H1 (cell line): ENCODE data around the gene SNX33. TPM values are rescaled to one million over a fixed set of nuclear protein-coding genes. Genes with fewer than 3 reads are reported as not detected.

ENCODE experiments used
- BACH1 ChIP-seq: IDR thresholded peaks from 2 replicates; pipeline ENCODE4 v1.6.1; 2012; ENCODE audit warnings: low read length, improper control_type of control experiment
- CEBPB ChIP-seq: IDR thresholded peaks from 2 replicates; pipeline ENCODE4 v1.6.1; 2012; ENCODE audit warnings: low read depth, low read length
- CHD1 ChIP-seq: IDR thresholded peaks from 2 replicates; pipeline ENCODE4 v1.6.1; 2012; ENCODE audit warnings: low read depth, low read length, improper control_type of control experiment
- CHD7 ChIP-seq: fragments of 300-600 bp; sonication (generic); IDR thresholded peaks from 2 replicates; pipeline ENCODE4 v1.7.1; 2012; ENCODE audit warnings: low read length, moderate library complexity, mild to moderate bottlenecking, inconsistent platforms; ENCODE audit not compliant: insufficient replicate concordance
- CREB1 ChIP-seq: IDR thresholded peaks from 2 replicates; pipeline ENCODE4 v1.6.1; 2012; ENCODE audit warnings: inconsistent platforms
- MAX ChIP-seq: IDR thresholded peaks from 2 replicates; pipeline ENCODE4 v1.6.1; 2012; ENCODE audit warnings: inconsistent platforms
- RNF2 ChIP-seq: fragments of 200-900, 300-1000 bp; sonication (generic); IDR thresholded peaks from 2 replicates; pipeline ENCODE4 v1.7.1; 2016; ENCODE audit warnings: borderline replicate concordance, low read depth, mild to moderate bottlenecking, antibody characterized with exemption, low read length; ENCODE audit not compliant: poor library complexity, severe bottlenecking; ENCODE audit errors: missing control alignments
- SAP30 ChIP-seq: fragments of 300-600 bp; sonication (generic); IDR thresholded peaks from 2 replicates; pipeline ENCODE4 v1.7.1; 2012; ENCODE audit warnings: low read length, moderate library complexity, mild to moderate bottlenecking, inconsistent platforms; ENCODE audit not compliant: insufficient read depth, insufficient replicate concordance
- SRF ChIP-seq: IDR thresholded peaks from 2 replicates; pipeline ENCODE4 v1.6.1; 2011; ENCODE audit warnings: mild to moderate bottlenecking, low read depth, low read length, moderate library complexity
- TEAD4 ChIP-seq: IDR thresholded peaks from 2 replicates; pipeline ENCODE4 v1.6.1; 2012; ENCODE audit warnings: low read depth, low read length, inconsistent platforms, mixed read lengths
- polyA plus RNA-seq, 7 experiments: library from polyadenylated mRNA; depleted of rRNA in 3 of 7; stranded (reverse) in 5 of 7; unstranded in 2 of 7; fragments of >200 nt in 5 of 7; fragments of 200-250 nt in 2 of 7; gene quantifications; 1 replicate in 5 of 7; 2 replicates in 1 of 7; 4 replicates in 1 of 7; pipeline versions ENCODE4 v1.2.1 to v1.2.3, GENCODE V29; 2011 to 2013; ENCODE audit warnings: missing spikeins in 2 of 7, mixed read lengths in 2 of 7
- total RNA-seq: library from RNA; stranded (reverse); fragmentation: NEBNext Ultra II Directional; extraction: Animal tissue kit (Norgen Biotek cat#: 25700); gene quantifications from 2 replicates; pipeline ENCODE4 v1.2.1, GENCODE V29; 2021

SNX33 gene
- total and polyA plus RNA-seq, 2 of the 8 experiments (the other 6 are each of a cell fraction or from before 2014, with no cell fraction given) = 14.3 to 22.9 TPM

- no peak for TF ChIP-seq CHD7
- TF ChIP-seq BACH1 = no peak
- TF ChIP-seq CEBPB = no peak
- no peak for TF ChIP-seq CHD1
- no peak for TF ChIP-seq CREB1
- TF ChIP-seq SAP30 = no peak
- TF ChIP-seq TEAD4 = no peak
- no peak for TF ChIP-seq SRF
- TF ChIP-seq RNF2 = no peak
- no peak for TF ChIP-seq MAX
These were observed 30.0 kb downstream of the SNX33 start (continued) for GRCh38 chr15:75677465-75678323.
